GM21619 (cell line): ENCODE measurements around the gene MAGIX.

ENCODE experiments used
- ATAC-seq: cut with Tn5 transposase; IDR thresholded peaks from one replicate; pipeline ENCODE4 v1.9.1; 2021; ENCODE audit not compliant: unreplicated experiment

Gene MAGIX

DNA sequence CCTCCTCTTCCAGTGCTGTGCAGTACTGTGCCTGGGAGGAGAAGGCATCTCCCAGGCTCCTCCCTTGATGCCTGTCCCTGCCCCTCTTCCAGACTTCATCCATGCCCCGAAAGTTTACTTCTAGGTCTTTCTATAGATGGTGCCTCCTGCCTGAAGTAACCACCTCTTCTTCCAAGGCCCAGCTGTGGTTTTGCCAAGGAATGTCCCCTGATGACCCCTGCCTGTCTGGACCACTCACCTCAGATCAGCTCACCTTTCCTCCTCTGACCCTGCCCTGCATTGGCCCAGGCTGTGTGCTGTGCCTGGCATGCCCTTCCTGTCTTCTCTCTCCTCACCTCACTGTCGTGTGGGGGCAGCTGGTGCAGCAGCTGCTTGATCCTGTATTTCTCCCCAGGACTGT lies 16.8 kb downstream of the MAGIX start:
- ATAC-seq: no peak

DNA sequence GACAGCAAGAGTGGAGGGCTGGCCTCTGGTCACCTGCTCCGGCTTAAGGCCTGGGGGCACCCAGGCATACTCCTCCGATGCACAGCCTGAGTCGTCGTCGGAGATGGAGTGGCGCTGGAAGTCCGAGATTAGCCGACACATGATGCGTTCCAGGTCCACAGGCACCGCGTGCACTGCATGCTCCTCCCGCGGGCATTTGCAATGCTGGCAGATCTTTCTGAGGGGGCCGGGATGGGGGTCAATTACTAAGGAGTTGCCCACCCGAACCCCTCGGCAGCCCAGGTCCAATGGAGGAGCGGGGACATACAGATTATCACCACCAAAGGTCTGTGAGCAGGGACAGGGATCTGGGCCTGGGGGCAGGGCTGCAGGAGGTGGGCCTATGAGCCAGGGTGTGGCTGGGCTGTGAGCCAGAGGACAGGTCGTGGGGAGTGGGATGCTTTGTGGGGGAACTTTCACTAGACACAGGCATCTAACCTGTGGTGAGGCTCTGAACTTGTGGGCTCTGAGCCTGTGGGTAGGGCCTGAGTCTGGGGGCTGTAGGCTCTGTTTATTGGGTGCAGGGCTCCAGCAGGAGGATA lies 21.2 kb downstream of the MAGIX start:
- no peak for ATAC-seq

DNA sequence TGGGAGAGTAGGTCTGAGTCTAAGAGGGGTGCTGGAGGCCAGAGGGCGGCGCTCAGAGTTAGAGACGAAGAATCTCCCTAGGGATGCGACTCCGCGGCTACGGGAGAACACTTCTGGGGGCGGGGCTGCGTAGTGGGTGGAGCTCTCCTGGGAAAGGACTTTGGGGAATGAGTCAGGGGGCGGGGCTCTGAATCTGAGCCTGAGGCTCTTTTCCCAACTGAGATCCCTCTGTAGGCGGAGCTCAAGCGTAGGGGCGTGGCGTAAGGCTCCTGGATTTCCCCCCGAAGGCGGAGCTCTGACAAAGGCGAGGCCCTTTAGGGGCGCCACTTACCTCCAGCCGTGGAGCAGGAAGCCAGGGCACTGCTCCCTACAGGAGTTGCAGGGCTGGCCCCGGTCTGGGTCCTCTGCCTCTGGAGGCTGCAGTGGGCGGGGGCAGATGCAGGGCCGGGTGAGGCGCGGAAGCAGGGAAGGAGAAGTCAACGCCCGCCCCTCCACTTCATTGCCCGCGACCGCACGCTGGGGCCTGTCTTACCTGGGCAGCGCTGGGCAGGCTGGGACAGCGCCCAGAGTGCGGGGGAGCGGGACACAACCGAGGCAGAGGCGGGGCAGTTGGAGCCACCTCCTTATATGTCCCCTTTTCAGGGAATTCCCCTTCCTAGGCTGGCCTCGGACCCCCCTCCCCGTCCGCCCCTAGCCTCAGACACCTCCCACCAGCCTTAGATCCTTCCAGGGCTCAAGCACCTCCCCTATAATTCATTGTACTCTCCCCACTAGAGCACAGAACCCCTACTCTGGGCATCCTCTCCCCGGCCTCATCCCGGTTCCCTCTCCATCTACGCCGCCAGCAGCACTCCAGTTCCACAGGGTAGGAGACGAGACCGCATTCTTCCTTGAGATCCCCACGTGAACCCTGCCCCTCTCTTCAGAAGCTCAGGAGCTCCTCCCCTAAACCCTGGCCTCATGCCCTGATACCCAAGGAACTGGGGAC lies 22.0 kb downstream of the MAGIX start:
- peak; percentile 52 for ATAC-seq

DNA sequence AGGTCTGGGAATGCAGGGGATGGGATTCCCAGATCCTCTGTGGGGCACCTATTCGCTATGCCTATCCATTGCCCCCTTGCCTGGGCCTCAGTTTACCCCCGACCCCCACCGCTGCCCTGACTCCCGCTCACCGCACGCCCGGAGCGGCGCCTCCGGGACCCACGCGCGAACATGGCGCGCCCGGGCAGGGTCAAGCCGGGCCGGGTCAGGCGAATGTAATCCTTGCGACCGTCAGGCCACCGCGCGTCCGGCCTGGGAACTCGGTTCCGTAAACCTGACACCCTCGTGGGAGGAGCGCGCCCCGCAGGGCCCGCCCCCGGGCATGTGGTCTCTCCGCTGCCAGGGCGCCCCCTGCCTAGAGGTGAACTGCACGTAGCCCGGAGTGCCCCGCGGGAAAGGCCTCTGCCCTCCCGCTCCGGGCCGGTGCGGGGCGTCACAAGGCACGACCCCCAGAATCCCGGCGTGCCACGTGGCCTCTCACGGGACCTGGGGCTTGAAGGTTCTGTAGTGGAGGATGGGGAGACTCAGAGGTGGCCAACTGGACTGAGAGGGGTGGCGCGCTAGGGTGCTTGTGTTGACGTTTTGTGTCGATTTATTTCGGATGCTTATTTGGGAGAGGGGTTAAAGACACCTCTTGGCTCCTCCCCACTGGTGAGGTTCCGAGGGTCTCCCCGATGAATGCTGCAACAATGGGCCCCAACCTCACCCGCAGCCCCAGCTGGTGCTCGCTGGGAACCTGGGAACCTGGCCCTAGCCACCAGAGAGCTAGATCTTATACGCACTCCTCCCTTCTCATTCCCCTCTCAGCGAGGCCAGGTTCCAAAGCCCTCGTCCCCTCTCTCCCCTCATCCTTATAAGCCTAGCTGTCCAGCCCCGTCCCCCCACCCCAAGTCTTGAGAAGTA lies 23.8 kb downstream of the MAGIX start, which contains the start of gene PRICKLE3:
Gene PRICKLE3 (minus strand): TSS at position 249 of the 903 bp plus-strand sequence. CDS start 76 bp downstream, at position 173.
- ATAC-seq: peak; percentile 31

DNA sequence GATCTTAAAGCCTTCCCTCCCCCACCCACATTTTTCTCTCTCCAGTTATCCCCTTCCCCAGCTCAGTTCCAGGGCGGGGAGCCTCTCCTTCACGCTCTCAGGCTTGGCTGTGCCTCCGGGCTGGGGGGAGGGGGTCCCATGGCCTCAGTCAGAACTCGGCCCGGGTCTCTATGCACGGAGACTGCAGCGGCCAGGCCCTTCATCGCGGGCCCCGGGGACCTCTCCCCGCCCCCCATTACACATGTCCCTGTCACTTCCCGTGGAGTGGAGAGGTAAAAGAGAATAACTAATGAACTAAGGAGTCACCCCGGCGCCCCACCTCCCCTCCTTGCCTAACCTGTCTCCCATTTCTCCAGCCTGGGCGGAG lies 24.5 kb downstream of the MAGIX start:
- no peak for ATAC-seq

DNA sequence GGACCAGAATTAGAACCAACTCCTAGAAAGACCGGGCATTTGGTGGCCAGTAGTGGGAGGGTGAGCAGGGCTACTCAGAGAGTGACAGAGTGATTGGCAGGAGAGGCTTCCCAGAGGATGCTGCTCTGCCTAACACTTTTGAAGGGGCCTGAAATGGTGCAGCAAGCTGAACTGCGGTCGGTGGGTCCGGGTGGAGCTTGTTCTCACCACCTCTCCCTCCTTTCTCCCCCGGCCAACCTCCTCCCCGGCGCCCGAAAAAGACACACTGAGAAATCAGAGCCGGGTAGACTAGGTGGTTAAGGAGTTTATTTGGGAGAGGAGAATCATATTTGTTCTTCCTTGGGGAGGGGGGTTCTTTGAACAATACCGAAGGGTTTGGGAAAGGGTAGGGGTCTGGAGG lies 25.0 kb downstream of the MAGIX start:
- ATAC-seq: no peak

DNA sequence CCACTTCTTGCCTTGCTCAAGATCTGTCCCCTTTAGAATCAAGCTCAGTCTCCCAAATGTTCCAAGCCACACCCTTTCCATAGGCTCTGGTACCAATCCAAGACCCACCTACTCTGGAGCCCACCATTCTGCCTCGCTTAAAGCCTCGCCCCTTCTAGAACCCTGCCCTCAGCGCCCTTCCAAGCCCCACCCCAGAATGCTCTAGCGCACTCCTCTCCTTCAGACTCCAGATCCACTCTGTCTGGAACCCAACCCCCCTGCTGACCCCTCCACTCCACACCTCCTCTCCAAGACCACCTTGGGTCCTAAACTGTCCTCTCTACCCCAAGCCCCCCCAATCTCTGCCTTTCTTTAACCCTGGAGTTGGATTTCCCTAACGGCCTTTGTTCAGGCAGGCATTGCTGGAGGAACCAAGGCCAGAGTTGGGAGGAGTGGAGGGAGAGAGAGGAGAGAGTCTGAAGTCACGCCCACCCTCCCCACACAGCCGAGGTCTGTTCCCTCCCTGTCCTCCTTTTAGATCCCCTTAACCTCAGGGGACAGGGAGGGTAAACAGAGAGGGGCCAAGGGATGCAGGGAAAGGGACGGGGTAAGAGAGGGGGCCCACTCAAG lies 26.0 kb downstream of the MAGIX start:
- ATAC-seq: no peak

DNA sequence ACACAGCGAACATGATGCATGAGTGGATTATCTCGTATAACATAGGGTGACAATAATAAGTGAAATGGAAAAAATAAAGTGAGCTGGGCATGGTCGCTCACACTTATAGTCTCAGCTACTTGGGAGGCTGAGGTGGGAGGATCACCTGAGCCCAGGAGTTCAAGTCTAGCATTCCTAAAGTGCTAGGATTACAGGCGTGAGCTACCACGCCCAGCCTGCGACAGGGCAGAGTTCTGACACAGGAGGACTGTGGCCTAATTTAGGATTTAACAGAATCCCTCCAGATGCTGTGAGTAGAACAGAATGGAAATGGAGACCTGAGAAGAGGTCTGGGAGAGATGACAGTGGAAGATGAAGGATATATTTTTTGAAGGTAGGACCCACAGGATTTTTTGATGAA lies 27.0 kb downstream of the MAGIX start:
- ATAC-seq: no peak

DNA sequence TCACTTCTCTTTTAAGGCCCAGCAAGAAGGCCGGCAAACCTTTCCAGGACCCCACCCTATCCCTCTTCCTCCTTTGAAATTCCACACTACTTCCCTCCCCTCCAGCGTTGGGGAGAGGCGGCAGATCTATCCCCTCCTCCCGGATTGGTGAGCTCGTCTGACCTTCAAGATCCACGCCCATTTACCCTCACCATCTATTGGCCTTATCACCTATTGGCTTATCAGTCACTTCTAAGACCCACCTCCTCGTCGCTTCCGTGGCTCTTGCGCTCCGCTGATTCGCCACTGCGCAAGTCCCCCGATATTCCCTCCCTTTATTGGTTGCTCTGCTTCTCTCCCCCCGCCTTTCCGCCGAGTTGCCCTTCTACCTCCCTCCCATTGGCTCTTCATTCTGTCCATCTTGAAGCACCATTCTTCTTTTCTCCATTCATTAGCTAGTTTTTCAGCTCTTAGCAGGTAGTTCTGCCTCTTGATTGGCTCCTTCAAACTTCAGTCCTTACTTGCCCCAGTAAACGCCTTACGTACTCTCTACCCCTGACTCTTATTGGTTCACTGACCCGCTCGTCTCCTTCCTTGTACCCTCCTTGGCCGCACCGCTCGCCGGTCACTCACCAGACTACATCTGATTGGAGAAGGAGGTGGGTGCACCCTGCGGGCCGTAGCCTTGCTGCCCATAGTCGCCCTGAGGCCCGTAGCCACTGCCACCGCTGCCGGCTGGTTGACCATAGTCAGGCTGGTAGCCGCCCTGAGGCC lies 28.4 kb downstream of the MAGIX start:
- peak; percentile 89 for ATAC-seq

DNA sequence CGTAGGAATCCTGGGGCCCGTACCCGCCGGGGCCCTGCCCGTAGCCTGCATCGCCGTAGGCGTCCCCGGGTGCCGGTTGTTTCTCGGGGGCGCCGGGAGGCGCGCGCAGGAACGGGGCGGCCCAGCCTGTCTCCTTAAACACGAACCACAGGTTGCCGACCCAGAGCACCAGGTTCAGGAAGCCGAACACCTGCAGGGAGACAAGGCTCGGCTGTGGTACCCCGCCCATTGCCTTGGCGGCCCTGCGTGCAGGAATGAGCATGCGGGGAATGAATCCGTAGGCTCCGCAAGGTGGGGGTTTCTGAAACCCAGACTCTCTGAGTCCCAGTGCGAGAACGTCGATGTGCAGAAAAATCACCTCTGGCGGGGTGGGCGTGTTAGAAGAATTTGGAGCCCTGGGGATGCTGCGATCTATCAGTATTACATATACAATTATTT lies 29.0 kb downstream of the MAGIX start:
- peak; percentile 15 for ATAC-seq

DNA sequence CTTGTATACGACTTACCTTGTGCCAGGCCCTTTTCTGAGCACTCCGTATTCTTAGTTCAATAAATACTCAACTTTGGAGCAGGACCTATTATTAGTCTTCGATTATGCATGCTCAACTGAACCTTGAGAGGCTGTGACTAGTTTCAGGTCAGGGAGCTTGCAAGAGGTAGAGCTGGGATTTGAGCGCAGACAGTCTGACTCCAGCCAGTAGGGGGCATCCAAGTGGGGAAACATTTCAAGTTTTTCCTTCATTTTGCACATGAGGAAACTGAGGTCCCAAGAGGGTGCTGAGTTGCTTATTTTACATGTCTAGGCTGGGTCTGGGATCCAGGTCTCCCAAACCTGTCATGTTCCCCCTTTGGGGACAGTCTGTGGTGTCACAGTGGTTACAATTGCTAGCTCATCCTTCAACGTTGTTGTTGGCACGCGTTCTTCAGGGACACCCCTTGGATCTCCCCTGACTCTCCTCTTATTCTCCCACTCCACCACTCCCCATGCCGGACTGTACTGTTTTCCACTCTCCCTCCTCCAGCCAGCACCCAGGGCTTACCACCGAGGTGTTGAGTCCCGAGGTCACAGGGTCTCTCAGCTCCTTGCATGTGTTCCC lies 30.3 kb downstream of the MAGIX start:
- ATAC-seq: no peak

DNA sequence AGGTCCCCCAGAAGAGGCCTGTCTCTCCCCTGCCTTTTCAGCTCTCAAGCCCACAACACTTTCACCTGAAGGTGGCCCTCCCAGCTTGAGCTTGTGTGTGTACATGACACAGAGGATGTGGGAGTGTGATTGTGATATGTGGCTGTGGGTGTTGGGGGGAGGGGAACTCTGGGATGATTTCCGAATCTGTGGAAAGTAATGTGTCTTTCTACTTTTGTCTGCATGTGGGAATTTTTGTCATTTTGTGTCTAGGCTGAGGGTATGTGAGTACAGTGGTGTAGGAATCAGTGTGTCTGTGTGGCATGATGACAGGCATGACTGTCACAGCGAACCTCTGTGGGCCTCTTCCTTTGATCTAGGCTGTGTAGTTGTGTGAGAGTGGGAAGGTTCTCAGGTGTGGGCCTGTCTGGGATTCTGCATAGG lies 31.0 kb downstream of the MAGIX start:
- no peak for ATAC-seq

DNA sequence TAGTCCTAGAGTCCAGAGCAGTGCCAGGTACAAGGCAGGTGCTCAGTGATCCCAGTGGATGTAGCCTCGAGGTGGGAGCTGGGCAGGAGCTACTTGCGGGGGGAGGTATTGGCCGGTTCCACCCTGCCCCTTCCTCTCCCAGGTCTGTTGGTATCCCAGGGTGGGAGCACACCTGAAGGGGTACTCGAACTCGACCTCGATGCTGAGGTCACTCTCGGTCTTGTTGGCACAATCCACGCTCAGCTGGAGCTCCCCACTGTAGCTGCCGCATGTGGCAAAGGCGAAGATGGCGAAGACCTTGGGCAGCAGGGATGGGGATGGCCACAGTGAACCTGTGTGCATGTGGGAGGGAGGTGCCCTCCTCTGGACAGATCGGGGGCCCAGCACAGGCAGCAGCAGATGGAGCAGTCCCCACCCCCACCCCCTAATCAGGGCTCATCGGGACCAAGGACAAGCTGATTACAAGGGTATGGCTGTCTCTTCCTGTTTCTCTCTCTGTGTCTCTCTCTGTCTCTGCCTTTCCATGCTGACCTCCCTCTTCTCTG lies 35.1 kb downstream of the MAGIX start:
- no peak for ATAC-seq

DNA sequence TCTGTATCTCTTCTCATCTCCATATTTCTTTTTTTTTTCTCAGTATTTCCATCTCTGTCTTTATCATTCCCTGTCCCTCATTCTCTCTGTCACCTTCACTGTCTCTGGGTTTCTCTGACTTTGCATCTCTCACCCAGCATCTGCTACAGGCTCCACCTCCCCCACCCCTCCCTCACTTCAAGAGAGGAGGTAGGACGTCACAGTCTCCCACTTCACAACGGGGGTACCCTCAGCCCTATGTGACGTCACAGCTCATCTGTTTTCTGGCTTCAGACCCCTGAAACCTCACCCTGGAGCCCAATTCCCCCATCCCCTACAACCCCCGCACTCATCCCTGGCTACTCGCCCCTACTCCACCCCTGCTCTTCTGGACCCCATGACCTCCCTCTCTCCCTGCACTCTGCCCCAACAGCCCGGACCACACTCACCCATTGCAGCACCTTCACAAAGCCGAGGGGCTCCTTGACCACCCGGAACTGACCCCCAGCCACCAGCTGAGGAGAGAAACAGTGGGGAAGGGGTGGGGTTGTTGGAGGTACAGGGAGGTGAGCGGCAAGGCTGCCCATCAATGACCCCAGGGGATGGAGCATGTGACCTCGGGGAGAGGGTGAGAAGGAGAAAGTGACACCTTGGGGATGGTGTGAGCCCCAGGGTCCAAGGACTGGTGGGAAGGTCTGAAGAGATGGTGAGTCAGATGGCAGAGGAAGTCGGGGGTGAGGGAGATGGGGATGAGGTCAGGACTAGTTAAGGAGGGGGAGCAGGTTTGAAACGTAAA lies 36.2 kb downstream of the MAGIX start:
- ATAC-seq: no peak

DNA sequence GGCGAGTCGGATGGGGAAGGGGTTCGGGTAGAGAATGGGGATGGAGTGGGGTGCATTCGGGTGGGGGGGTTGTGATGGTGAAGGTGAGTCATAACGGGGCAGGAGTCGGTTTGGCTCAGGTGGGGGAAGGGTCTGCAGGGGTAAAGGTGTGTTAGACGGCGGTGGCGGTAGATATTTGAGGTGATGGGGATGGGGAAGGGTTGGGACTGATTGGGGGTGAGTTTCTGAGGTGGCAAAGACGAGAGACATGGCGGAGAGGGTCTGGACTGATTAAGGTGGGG lies 36.7 kb downstream of the MAGIX start:
- no peak for ATAC-seq

DNA sequence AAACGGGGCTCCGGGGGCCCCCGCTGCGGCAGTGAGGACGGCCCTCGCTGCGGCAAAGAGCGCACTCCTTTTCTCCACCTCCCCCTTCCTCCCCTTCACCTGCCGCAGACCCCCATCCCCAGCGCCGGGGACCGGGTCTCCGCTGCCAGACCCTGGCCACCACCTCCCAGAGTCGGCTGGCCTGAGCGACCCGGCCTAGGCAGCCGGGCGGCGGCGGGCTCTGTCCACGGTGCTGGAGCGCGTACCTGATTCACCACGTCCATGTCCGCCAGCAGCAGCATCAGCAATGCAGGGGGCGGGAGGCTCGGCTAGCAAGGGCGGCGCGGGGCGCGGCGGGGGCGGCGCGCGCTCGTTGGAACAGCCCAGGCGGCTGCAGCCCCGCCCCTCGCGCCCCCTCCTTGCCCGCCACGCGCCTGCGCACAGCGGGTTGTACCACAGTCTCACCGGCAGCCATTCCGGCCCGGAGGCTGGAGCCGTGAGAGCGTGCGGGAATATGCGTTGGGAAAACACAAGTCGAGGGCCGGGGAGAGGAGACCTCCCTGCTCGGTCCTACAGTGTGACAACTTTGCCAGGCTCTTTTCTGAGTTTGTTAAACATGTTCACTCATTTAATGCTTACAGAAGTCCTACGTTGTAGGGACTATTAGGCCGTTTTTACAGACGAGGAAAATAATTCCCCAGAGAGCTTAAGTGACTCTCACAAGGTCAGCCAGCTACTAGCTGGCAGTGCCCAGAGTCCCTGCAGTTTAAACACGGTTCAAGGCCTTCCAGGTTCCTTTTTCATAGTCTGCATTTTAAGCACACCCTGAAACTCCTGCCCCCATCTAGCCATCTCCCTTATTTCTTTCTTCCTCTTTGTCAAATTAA lies 37.6 kb downstream of the MAGIX start, which contains the start of gene SYP:
Gene SYP (minus strand): TSS at position 288 of the 866 bp plus-strand sequence. CDS start 7 bp downstream, at position 281.
- ATAC-seq: peak; percentile 97

DNA sequence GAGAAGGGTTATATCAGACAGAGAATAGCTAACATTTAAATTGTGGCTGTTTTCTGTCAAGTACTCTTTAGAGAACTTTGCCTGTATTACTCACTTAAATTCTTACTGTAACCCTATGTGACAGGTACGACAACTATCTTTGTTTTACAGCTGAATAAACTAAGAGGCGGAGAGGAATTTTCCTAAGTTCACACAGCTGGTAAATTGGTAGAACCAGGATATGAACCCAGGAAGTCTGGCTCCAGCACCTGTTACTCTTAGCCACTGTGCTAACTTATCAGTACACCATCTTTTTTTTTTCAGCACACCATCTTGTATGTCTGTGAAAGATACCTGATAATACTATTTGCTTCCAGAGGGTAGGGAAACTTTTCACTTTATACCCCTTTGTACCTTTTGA lies 39.5 kb downstream of the MAGIX start:
- ATAC-seq: no peak

DNA sequence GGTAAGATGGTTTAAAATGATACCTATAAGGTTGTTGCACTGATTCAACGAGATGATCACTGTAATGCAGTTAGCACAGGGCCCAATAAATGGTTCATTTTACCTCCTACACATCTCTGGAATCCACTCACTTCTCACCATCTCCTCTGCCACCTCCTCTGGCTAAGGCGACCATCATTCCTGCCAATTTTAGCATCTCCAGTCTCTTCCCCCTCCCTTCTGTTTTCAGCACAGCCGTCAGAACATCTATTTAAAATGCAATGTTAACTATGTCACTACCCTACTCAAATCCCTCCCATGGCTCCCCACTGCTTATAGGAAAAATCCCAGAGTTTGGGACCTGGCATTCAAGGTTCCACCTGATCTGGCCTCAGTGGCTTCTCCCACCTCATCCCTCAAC lies 41.0 kb downstream of the MAGIX start:
- ATAC-seq: no peak
